Common myeloid progenitor, CD34-positive (primary cell): ENCODE data around the gene PACRG.

Source experiments
- CTCF ChIA-PET: fragments of 350-600 bp; sonication (Branson Sonifier 250); formaldehyde crosslinking; loops from one replicate; lab custom pipeline; 2021; ENCODE audit warnings: antibody characterized with exemption; lab: Charles Lee
- POLR2A ChIA-PET: fragments of 350-600 bp; sonication (Branson Sonifier 250); formaldehyde crosslinking; loops from one replicate; lab custom pipeline; 2021; ENCODE audit warnings: antibody characterized with exemption; lab: Charles Lee
- DNase-seq, 3 donors: peaks; one replicate each; pipeline versions ENCODE4 v3.0.0 to v3.0.0-alpha.2; 2013
- H3K27ac ChIP-seq, 2 experiments: 1 replicate in 1 of 2; 2 replicates in 1 of 2; pipeline ENCODE4 v1.7.0; 2013; ENCODE audit warnings: inconsistent platforms in 2 of 2, low read length in 2 of 2, mild to moderate bottlenecking in 2 of 2, low read depth in 1 of 2, moderate library complexity in 1 of 2; ENCODE audit not compliant: severe bottlenecking in 2 of 2, insufficient read depth in 1 of 2, poor library complexity in 1 of 2
- H3K27me3 ChIP-seq, 5 experiments: replicated peaks in 2 of 5; 1 replicate in 3 of 5; 2 replicates in 2 of 5; pipeline versions ENCODE4 v1.6.1 to v1.7.0; 2013; ENCODE audit warnings: low read length in 4 of 5, mild to moderate bottlenecking in 2 of 5, moderate library complexity in 2 of 5, inconsistent platforms in 1 of 5; ENCODE audit not compliant: insufficient read depth in 5 of 5, control insufficient read depth in 4 of 5
- H3K36me3 ChIP-seq, 4 experiments: 1 replicate in 2 of 4; 2 replicates in 2 of 4; pipeline versions ENCODE4 v1.6.1 to v1.7.0; 2013; ENCODE audit warnings: low read length in 3 of 4, control low read depth in 1 of 4, mild to moderate bottlenecking in 1 of 4; ENCODE audit not compliant: control insufficient read depth in 4 of 4, insufficient read depth in 4 of 4
- H3K4me1 ChIP-seq, 4 experiments: 1 replicate in 3 of 4; 2 replicates in 1 of 4; pipeline versions ENCODE4 v1.6.1 to v1.7.1; 2013; ENCODE audit warnings: low read length in 3 of 4, mild to moderate bottlenecking in 3 of 4, control low read depth in 1 of 4, inconsistent platforms in 1 of 4, moderate library complexity in 1 of 4; ENCODE audit not compliant: control insufficient read depth in 4 of 4, insufficient read depth in 4 of 4; ENCODE audit errors: control extremely low read depth in 1 of 4
- H3K4me3 ChIP-seq, 7 experiments: 1 replicate in 4 of 7; 2 replicates in 3 of 7; pipeline versions ENCODE4 v1.5.1 to v1.7.0; 2013; ENCODE audit warnings: mild to moderate bottlenecking in 7 of 7, low read length in 6 of 7, moderate library complexity in 6 of 7, inconsistent platforms in 2 of 7, low read depth in 2 of 7, control low read depth in 1 of 7; ENCODE audit not compliant: insufficient read depth in 4 of 7, control insufficient read depth in 1 of 7; ENCODE audit errors: extremely low read depth in 1 of 7
- H3K9me3 ChIP-seq, 5 experiments: 1 replicate in 4 of 5; 2 replicates in 1 of 5; pipeline versions ENCODE4 v1.6.1 to v1.7.1; 2013; ENCODE audit warnings: low read length in 4 of 5, mild to moderate bottlenecking in 2 of 5, inconsistent platforms in 1 of 5, low read depth in 1 of 5, moderate library complexity in 1 of 5; ENCODE audit not compliant: control insufficient read depth in 4 of 5, insufficient read depth in 2 of 5; ENCODE audit errors: control extremely low read depth in 1 of 5
- WGBS: methylation state at CpG from one replicate; pipeline ENCODE4 v1.1.5; 2013; ENCODE audit not compliant: insufficient coverage; 5-methylcytosine and 5-hydroxymethylcytosine counted together

Gene PACRG

DNA sequence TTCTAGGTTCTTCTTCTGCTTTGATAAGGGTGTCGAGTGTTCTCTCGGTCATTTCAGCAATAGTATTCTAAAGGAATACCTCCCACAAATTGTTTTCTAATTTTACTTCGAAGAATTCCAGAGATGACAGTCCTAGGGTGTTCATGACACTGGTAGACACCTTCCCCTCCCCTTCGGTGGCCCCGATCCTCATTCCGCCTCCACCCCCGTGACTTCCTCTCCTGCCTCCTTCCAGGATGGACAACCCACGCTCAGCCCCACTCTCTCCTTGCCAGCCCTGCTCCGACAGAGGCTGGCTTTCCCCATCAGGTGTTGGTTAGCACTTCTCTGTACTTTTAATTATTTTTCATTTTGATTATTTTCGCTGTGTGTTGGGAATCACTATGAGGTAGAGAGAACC lies 431.9 kb downstream of the PACRG start:
- Histone ChIP-seq H3K36me3 (no peaks in the 10 kb centered on the region), H3K27me3 (peaks cover 0 to 6% (median 0%) of the 10 kb centered on the region in 5 experiments), H3K9me3 (peaks cover 0 to 2% (median 0%) of the 10 kb centered on the region in 5 experiments), H3K27ac (no peak overlapping the region), H3K4me3 (no peak overlapping the region), H3K4me1 (no peaks in the 10 kb centered on the region)
- 90% methylated on average over 9 of the region's 10 CpGs for WGBS
- CTCF ChIA-PET = interaction anchor here (1.7 kb wide), 1 partner anchor 11 kb away, joined by 7 read pairs; no protein-coding TSS in a partner anchor
- no peak for DNase-seq
- POLR2A ChIA-PET = no interaction called here

DNA sequence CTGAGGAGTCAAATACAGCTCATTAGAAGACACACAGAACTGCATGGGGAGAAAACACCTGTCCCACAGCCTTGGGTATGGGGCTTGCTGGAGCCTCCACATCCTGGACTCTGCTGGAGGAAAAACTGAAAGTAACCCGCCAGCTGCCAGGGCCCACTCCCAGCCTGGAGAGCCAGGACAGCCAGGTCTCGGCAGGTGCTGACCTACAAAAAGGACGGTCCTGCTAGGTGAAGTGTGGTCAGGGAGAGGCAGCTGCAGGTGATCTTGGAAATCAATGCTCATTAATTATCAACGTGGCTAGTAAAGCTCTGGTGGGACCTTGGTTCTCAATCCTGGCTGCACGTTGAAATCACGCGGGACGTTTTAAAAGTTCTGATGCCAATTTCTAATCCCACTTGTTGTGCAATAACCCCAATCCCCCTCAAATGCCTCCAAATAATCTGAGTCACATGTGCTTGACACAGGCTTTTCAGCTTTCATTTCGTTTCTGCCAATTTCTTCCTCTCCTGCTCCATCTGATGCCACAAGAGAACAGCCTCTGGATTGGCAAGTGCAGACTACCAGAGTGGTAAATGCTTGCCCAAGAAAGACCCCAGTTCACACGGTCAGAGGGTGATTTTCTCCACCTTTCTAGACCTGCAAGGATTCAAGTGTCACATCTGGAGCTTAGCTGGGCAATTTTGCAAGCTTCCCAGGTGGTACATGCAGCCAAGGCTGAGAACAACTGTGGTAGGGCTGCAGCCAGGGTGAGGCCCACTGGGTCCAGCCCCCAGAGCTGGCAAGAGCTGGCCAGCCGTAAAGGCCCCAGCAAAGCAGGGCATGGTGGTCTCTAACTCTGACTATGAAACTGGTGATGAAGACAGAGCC lies 434.5 kb downstream of the PACRG start:
- Histone ChIP-seq H3K27ac (no peak overlapping the region), H3K9me3 (no peaks in the 10 kb centered on the region), H3K4me3 (no peak overlapping the region), H3K36me3 (no peaks in the 10 kb centered on the region), H3K4me1 (no peaks in the 10 kb centered on the region), H3K27me3 (peaks cover 0 to 3% (median 0%) of the 10 kb centered on the region in 5 experiments)
- ChIA-PET CTCF (interaction anchor here (1.5 kb wide), 1 partner anchor 9 kb away, joined by 3 read pairs; no protein-coding TSS in a partner anchor), POLR2A (no interaction called here)
- 97% methylated on average over 9 of the region's 11 CpGs for WGBS
- DNase-seq = no peak

DNA sequence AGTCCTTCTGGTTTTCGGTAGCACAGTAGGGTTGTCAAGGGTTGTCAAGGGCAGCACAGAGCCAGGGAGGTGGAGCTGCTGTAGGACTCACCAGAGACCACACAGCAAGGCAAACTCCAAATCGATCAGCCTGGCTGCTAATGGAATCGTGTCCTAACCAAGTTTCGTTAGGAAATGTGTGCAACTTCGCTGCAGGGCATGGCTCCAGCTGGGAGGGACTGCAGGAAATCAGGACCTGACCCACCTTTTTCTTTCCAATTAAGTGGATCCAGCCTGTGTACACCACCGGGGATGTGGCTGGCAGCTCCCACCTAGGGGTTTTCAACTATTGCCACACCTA lies 435.1 kb downstream of the PACRG start:
- POLR2A ChIA-PET = no interaction called here

DNA sequence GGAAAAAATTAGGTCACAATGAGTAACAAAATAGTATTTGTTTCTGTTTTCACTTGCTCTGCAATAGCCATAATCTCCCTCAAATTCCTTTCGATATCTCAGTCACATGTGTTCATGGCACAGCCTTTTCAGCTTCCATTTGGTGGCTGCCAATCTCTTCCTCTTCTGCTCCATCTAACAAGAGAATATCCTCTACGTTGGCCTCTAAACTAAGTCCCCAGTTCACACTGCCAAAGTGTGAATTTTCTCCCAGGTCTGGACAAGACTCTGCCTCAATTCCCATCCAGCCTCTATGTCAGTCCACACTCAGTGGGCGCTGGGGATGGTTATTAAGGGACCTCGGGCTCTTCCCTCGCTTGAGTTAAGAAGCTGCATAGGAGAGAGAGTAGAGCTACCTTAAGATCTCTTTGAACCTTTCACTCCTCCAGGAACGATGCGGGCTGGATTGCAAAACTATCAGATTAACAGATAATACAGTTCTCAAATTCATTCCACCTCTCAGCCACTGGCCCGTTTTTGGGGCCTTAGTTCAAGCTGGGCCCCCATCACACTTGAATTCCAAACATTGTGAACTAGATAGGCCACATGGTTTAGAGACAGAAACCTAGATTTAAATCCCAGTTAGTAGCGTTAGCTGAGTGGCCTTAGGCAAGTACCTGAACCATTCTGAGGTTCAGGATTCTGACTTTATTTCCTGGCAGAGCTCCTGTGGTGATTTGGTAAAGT lies 436.6 kb downstream of the PACRG start:
- no peak overlapping the region for H3K27ac ChIP-seq
- no peaks in the 10 kb centered on the region for H3K36me3 ChIP-seq
- peaks cover 0 to 2% (median 0%) of the 10 kb centered on the region in 5 experiments for H3K27me3 ChIP-seq
- H3K9me3 ChIP-seq = no peaks in the 10 kb centered on the region
- WGBS = 96% methylated on average over 6 of the region's 9 CpGs
- ChIA-PET POLR2A (no interaction called here), CTCF (no interaction called here)
- H3K4me1 ChIP-seq = no peaks in the 10 kb centered on the region
- no peak overlapping the region for H3K4me3 ChIP-seq
- no peak for DNase-seq

More for the DNA sequence above, 435.1 kb downstream of the PACRG start:
- no peaks in the 10 kb centered on the region for H3K4me1 ChIP-seq
- no peaks in the 10 kb centered on the region for H3K36me3 ChIP-seq
- no peak overlapping the region for H3K27ac ChIP-seq
- CTCF ChIA-PET = no interaction called here
- peaks cover 0 to 3% (median 0%) of the 10 kb centered on the region in 5 experiments for H3K27me3 ChIP-seq
- DNase-seq = no peak
- no peak overlapping the region for H3K4me3 ChIP-seq
- 95% methylated on average over 6 of the region's 6 CpGs for WGBS
- no peaks in the 10 kb centered on the region for H3K9me3 ChIP-seq

DNA sequence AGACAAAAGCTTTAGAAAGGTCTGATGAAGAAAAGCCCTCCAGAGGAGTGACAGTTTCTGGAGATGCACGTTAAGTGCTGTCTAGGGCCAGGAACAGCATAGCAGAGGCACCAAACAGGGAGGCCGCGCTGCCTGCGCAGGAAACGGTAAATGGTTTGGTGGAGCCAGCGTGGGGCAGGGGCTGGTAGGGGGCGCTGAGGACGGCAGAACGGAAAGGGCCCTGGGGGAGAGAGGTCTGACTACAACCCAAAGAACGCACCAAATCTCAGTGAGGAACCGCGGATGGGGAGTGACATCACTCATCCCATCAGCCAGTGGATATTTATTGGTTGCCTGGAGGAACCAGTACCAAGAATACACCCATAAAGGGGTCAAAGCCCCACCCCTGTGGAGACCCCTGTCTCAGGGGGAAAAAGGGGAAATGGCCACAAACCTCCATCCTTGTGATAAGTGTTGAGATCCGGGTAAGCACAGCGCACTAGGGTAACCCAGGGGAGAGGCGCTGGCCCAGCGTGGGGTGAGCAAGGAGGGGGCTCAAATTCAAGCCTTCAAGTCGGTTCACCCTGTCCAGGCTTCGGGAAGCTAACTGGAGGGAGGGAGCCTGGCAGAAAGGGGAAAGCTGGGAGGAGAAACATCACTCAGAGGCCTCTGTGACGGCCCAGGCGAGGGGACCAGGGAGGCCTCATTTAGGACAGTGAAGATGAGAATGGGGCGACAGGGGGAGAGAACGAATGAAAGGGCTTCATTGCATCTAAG lies 437.6 kb downstream of the PACRG start:
- ChIA-PET CTCF (no interaction called here), POLR2A (no interaction called here)
- Histone ChIP-seq H3K4me3 (no peak overlapping the region), H3K27me3 (peaks cover 0 to 2% (median 0%) of the 10 kb centered on the region in 5 experiments), H3K27ac (no peak overlapping the region), H3K9me3 (no peaks in the 10 kb centered on the region), H3K4me1 (no peaks in the 10 kb centered on the region), H3K36me3 (no peaks in the 10 kb centered on the region)
- DNase-seq = no peak
- 98% methylated on average over 18 of the region's 22 CpGs for WGBS

DNA sequence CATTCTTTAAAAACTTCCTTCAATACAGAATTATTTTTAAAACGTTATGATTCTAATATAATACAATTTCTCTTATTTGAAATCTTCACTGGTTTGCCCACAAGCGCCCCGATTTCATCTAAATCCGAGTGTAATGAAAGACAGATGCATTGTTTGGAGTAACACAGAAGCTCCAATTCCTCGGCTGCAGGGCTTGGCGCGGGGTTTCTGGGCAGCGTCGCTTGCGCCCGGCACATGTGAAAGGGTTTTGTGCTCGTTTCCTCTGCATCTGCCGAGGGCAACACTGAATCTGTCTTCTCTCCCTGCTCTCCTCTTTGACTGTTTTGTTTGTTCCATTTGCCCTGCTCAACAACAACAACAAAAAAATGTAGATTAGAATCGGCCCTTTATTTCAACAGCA lies 438.1 kb downstream of the PACRG start:
- WGBS = 96% methylated on average over 10 of the region's 14 CpGs
- peaks cover 0 to 1% (median 0%) of the 10 kb centered on the region in 5 experiments for H3K27me3 ChIP-seq
- CTCF ChIA-PET = no interaction called here

More for the DNA sequence above, 438.1 kb downstream of the PACRG start:
- no peak for DNase-seq
- Histone ChIP-seq H3K4me3 (no peak overlapping the region), H3K9me3 (no peaks in the 10 kb centered on the region), H3K27ac (no peak overlapping the region), H3K4me1 (no peaks in the 10 kb centered on the region), H3K36me3 (no peaks in the 10 kb centered on the region)
- POLR2A ChIA-PET = no interaction called here
